ENCODE data around the gene CBL.
"Not testable (repeated sequence)": the region's sequence is repeated elsewhere in the genome, so short reads cannot be mapped to it uniquely, and the experiment has no call there.

The CBL gene

GRCh38 chr11:119218141-119218878 lies 12.2 kb downstream of the CBL start:
- FAIRE-seq = no peak

GRCh38 chr11:119222308-119222707 lies 16.2 kb downstream of the CBL start:
- peak; percentile 66 for FAIRE-seq

GRCh38 chr11:119222891-119223290 lies 16.8 kb downstream of the CBL start:
- FAIRE-seq = no peak

- FAIRE-seq = no peak
These were observed 17.7 kb downstream of the CBL start for GRCh38 chr11:119223856-119224255.

GRCh38 chr11:119228535-119229287 lies 22.6 kb downstream of the CBL start:
- not testable (repeated sequence) for FAIRE-seq

GRCh38 chr11:119229288-119229672 lies 23.1 kb downstream of the CBL start:
- FAIRE-seq = no peak

- no peak for FAIRE-seq
These were observed 23.6 kb downstream of the CBL start for GRCh38 chr11:119229741-119230140.

- no peak for FAIRE-seq
These were observed 30.4 kb downstream of the CBL start for GRCh38 chr11:119236490-119236889.

- no peak for FAIRE-seq
These were observed 30.8 kb downstream of the CBL start for GRCh38 chr11:119236891-119237290.

- no peak for FAIRE-seq
These were observed 31.4 kb downstream of the CBL start for GRCh38 chr11:119237515-119237914.

- FAIRE-seq = no peak
These were observed 42.9 kb downstream of the CBL start for GRCh38 chr11:119248750-119249670.

- FAIRE-seq = no peak
These were observed 43.5 kb downstream of the CBL start for GRCh38 chr11:119249671-119250010.

- no peak for FAIRE-seq
These were observed 45.0 kb downstream of the CBL start for GRCh38 chr11:119251114-119251513.

GRCh38 chr11:119254239-119254638 lies 48.1 kb downstream of the CBL start:
- no peak for FAIRE-seq

GRCh38 chr11:119258180-119258579 lies 52.0 kb downstream of the CBL start:
- no peak for FAIRE-seq

GRCh38 chr11:119258983-119259382 lies 52.8 kb downstream of the CBL start:
- no peak for FAIRE-seq

GRCh38 chr11:119262668-119263351 lies 56.7 kb downstream of the CBL start:
- no peak for FAIRE-seq

- FAIRE-seq = peak; percentile 56
These were observed 57.3 kb downstream of the CBL start for GRCh38 chr11:119263352-119263940.

- no peak for FAIRE-seq
These were observed 59.9 kb downstream of the CBL start for GRCh38 chr11:119266063-119266462.

- FAIRE-seq = no peak
These were observed 60.5 kb downstream of the CBL start for GRCh38 chr11:119266517-119267255.

GRCh38 chr11:119267645-119268044 lies 61.5 kb downstream of the CBL start:
- FAIRE-seq = no peak

- FAIRE-seq = no peak
These were observed 67.6 kb downstream of the CBL start for GRCh38 chr11:119273721-119274120.

All from G401.6 (cell line).